ENCODE results near the gene TTC29. TPM values are rescaled to one million over a fixed set of nuclear protein-coding genes. Genes with fewer than 3 reads are reported as not detected.

The TTC29 gene
- total RNA-seq, 1 donor from 2014 or later: 3.1 TPM

DNA sequence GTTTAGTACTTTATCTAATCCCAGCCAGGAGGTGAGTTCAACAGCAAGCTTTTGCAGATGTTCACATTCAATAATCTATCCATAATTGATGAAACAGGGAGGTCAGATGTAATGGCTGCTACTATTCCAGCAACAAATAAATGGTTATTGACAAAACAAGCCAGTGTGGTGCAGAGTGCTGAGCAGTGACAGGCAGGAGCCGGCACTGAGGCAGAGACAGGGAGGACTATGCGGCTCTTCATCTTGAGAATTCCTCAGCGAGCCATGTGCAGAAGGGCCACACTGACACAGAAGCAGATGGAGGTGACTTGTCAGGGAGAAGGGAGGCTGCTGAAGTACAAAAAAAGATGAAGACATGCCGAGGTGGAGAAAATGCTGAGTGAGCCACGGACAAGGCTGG, 98.3 kb downstream of the TTC29 start:
- TF ChIP-seq, protein P1, sequence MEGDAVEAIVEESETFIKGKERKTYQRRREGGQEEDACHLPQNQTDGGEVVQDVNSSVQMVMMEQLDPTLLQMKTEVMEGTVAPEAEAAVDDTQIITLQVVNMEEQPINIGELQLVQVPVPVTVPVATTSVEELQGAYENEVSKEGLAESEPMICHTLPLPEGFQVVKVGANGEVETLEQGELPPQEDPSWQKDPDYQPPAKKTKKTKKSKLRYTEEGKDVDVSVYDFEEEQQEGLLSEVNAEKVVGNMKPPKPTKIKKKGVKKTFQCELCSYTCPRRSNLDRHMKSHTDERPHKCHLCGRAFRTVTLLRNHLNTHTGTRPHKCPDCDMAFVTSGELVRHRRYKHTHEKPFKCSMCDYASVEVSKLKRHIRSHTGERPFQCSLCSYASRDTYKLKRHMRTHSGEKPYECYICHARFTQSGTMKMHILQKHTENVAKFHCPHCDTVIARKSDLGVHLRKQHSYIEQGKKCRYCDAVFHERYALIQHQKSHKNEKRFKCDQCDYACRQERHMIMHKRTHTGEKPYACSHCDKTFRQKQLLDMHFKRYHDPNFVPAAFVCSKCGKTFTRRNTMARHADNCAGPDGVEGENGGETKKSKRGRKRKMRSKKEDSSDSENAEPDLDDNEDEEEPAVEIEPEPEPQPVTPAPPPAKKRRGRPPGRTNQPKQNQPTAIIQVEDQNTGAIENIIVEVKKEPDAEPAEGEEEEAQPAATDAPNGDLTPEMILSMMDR (IDR thresholded peaks at IDR 0.05; ENCODE audit: unreplicated experiment): no peak
- Mint-ChIP-seq H3K9me3 (ENCODE audit: low read depth) (no peaks in the 10 kb centered on the region), H3K36me3 (ENCODE audit: insufficient read depth) (no peaks in the 10 kb centered on the region), H3K27ac (no peak overlapping the region), H3K4me3 (ENCODE audit: low read depth) (no peak overlapping the region), H3K27me3 (no peaks in the 10 kb centered on the region), H3K4me1 (ENCODE audit: low read depth) (no peaks in the 10 kb centered on the region)
- no peak for DNase-seq (ENCODE audit: low spot score, unreplicated experiment)

DNA sequence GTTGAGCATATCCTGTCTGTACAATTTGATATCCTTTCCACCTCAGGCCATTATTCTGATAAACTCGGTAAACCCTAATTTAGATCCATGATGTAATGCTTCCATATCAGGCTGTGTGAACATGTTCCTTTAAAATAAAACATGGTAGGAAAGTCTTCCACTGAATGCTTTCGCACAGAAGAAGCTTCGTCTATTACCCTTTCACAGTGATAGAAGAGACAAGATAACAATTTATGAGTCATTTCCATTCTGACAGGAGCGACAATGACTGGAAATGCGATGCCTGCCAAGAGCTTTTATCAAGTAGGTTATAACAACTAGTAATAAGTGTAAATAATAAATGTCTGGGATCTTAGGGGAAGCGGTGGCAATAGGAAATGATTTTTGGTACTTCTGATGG, 98.8 kb downstream of the TTC29 start:
- Mint-ChIP-seq H3K27me3 (no peaks in the 10 kb centered on the region), H3K36me3 (ENCODE audit: insufficient read depth) (no peaks in the 10 kb centered on the region), H3K4me3 (ENCODE audit: low read depth) (no peak overlapping the region), H3K27ac (no peak overlapping the region), H3K4me1 (ENCODE audit: low read depth) (no peaks in the 10 kb centered on the region), H3K9me3 (ENCODE audit: low read depth) (no peaks in the 10 kb centered on the region)
- DNase-seq (ENCODE audit: low spot score, unreplicated experiment): no peak
- TF ChIP-seq, protein P1 (IDR thresholded peaks at IDR 0.05; ENCODE audit: unreplicated experiment): no peak

DNA sequence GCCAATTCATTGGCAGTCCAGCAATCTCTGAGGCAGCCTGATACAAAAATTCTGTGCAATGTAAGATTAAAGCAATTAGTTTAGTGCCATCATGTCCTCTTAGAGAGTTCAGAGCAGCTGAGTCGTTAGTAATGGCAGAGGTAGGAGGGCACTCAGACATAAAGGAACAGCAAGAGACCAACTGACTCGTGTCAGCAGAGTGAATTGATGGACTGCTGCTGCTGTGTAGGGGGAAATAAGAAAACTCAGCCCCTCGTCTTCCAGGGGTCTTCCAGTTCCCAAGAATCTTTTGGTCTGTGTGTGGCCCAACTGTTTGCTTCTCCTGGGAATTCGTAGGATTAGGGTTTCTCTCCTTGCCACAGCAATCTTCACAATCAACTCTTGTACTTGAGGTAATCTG, 100.9 kb downstream of the TTC29 start:
- Mint-ChIP-seq H3K4me1 (ENCODE audit: low read depth) (peaks cover 13% of the 10 kb centered on the region), H3K36me3 (ENCODE audit: insufficient read depth) (no peaks in the 10 kb centered on the region), H3K4me3 (ENCODE audit: low read depth) (no peak overlapping the region), H3K9me3 (ENCODE audit: low read depth) (no peaks in the 10 kb centered on the region), H3K27ac (no peak overlapping the region), H3K27me3 (no peaks in the 10 kb centered on the region)
- TF ChIP-seq, protein P1 (IDR thresholded peaks at IDR 0.05; ENCODE audit: unreplicated experiment): no peak
- DNase-seq (ENCODE audit: low spot score, unreplicated experiment): no peak

DNA sequence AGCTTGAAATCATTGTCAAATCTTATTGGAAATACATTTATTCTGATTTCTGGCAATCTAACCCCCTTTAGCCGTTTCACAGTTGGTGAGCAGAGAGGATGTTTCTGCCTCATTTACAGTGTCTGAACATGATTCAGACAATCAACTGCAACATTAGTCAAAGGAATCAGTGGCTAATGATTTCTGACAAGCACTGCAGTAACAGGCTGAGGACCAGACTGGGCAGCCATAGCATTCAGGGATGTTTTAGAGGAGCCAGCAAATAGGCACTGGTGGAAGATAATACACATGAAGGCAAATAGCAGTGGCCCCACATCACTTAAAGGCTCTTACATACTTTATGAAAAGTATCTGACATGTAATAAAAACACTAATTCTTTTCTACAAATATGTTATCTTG, 102.8 kb downstream of the TTC29 start:
- Mint-ChIP-seq H3K27me3 (no peaks in the 10 kb centered on the region), H3K4me1 (ENCODE audit: low read depth) (peaks cover 13% of the 10 kb centered on the region), H3K36me3 (ENCODE audit: insufficient read depth) (no peaks in the 10 kb centered on the region), H3K4me3 (ENCODE audit: low read depth) (no peak overlapping the region), H3K27ac (no peak overlapping the region), H3K9me3 (ENCODE audit: low read depth) (no peaks in the 10 kb centered on the region)
- DNase-seq (ENCODE audit: low spot score, unreplicated experiment): no peak
- TF ChIP-seq, protein P1 (IDR thresholded peaks at IDR 0.05; ENCODE audit: unreplicated experiment): no peak

DNA sequence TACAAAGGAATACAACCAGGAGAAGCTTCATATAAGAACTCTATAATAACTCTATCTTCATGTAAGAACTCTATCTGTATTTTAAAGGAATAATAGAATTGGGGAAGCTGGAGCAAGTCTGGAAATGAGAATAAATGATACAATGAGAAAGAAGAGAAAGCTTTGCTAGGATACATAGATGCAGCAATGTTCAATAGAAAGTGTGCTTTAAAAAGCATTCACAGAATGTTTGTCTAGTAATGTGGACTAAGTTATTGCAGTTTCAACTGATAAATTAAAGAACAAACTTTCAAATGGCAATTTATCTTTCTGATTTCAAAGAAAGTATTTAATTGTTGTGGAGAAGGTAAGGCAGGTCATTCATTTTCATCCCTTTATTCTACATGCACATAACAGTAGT, 104.9 kb downstream of the TTC29 start:
- no peaks in the 10 kb centered on the region for H3K36me3 Mint-ChIP-seq (ENCODE audit: insufficient read depth)
- peaks cover 13% of the 10 kb centered on the region for H3K4me1 Mint-ChIP-seq (ENCODE audit: low read depth)
- TF ChIP-seq, protein P1 (IDR thresholded peaks at IDR 0.05; ENCODE audit: unreplicated experiment): no peak
- no peaks in the 10 kb centered on the region for H3K27me3 Mint-ChIP-seq
- no peaks in the 10 kb centered on the region for H3K9me3 Mint-ChIP-seq (ENCODE audit: low read depth)
- H3K27ac Mint-ChIP-seq: no peak overlapping the region
- H3K4me3 Mint-ChIP-seq (ENCODE audit: low read depth): no peak overlapping the region
- DNase-seq (ENCODE audit: low spot score, unreplicated experiment): no peak

All from progenitor cell of endocrine pancreas (in vitro differentiated cells).